Measurements from ENCODE around the gene GABRE. TPM values are rescaled to one million over a fixed set of nuclear protein-coding genes. Genes with fewer than 3 reads are reported as not detected.

Gene GABRE
- total RNA-seq, 1 donor from 2014 or later: 0.44 TPM

- H3K27me3 Mint-ChIP-seq (ENCODE audit: low read depth): peaks cover 55% of the 10 kb centered on the region
- no peaks in the 10 kb centered on the region for H3K36me3 Mint-ChIP-seq (ENCODE audit: low read depth)
- no peak overlapping the region for H3K27ac Mint-ChIP-seq (ENCODE audit: unreplicated experiment)
- H3K9me3 Mint-ChIP-seq: no peaks in the 10 kb centered on the region
- H3K4me3 Mint-ChIP-seq: no peak overlapping the region
- no peak for TF ChIP-seq CTCF (conservative IDR thresholded peaks at IDR 0.05)
- no peak for DNase-seq (ENCODE audit: low read depth, low spot score)
- no peaks in the 10 kb centered on the region for H3K4me1 Mint-ChIP-seq
Observed at GRCh38 chrX:151977009-151977408, 2.5 kb upstream of the GABRE start.

GRCh38 chrX:151975736-151976275 is 1.3 kb upstream of the GABRE start:
- Mint-ChIP-seq H3K36me3 (ENCODE audit: low read depth) (no peaks in the 10 kb centered on the region), H3K27me3 (ENCODE audit: low read depth) (peaks cover 59% of the 10 kb centered on the region), H3K4me3 (no peak overlapping the region), H3K27ac (ENCODE audit: unreplicated experiment) (no peak overlapping the region), H3K9me3 (no peaks in the 10 kb centered on the region), H3K4me1 (no peaks in the 10 kb centered on the region)
- no peak for TF ChIP-seq CTCF (conservative IDR thresholded peaks at IDR 0.05)
- DNase-seq (ENCODE audit: low read depth, low spot score): no peak

- Mint-ChIP-seq H3K36me3 (ENCODE audit: low read depth) (no peaks in the 10 kb centered on the region), H3K27me3 (ENCODE audit: low read depth) (peaks cover 62% of the 10 kb centered on the region), H3K4me3 (no peak overlapping the region), H3K4me1 (no peaks in the 10 kb centered on the region), H3K9me3 (no peaks in the 10 kb centered on the region), H3K27ac (ENCODE audit: unreplicated experiment) (no peak overlapping the region)
- no peak for DNase-seq (ENCODE audit: low read depth, low spot score)
- TF ChIP-seq CTCF (conservative IDR thresholded peaks at IDR 0.05): no peak
Observed at GRCh38 chrX:151975228-151975593, 735 bp upstream of the GABRE start.

GRCh38 chrX:151973851-151974335 is 583 bp downstream of the GABRE start:
- DNase-seq (ENCODE audit: low read depth, low spot score): no peak
- peak overlapping the region; percentile 25 for H3K4me3 Mint-ChIP-seq
- no peaks in the 10 kb centered on the region for H3K4me1 Mint-ChIP-seq
- peaks cover 6% of the 10 kb centered on the region for H3K9me3 Mint-ChIP-seq
- H3K27me3 Mint-ChIP-seq (ENCODE audit: low read depth): peaks cover 62% of the 10 kb centered on the region
- TF ChIP-seq CTCF (conservative IDR thresholded peaks at IDR 0.05): no peak
- H3K36me3 Mint-ChIP-seq (ENCODE audit: low read depth): peaks cover 2% of the 10 kb centered on the region
- H3K27ac Mint-ChIP-seq (ENCODE audit: unreplicated experiment): no peak overlapping the region

- DNase-seq (ENCODE audit: low read depth, low spot score): no peak
- Mint-ChIP-seq H3K27ac (ENCODE audit: unreplicated experiment) (no peak overlapping the region), H3K36me3 (ENCODE audit: low read depth) (peaks cover 2% of the 10 kb centered on the region), H3K4me1 (no peaks in the 10 kb centered on the region), H3K9me3 (peaks cover 11% of the 10 kb centered on the region), H3K4me3 (peak overlapping the region; percentile 25), H3K27me3 (ENCODE audit: low read depth) (peaks cover 61% of the 10 kb centered on the region)
- TF ChIP-seq CTCF (conservative IDR thresholded peaks at IDR 0.05): no peak
Observed at GRCh38 chrX:151973060-151973661, 1.3 kb downstream of the GABRE start.
